GM23248 (cell line): ENCODE data around the gene ALK. TPM values are rescaled to one million over a fixed set of nuclear protein-coding genes. Genes with fewer than 3 reads are reported as not detected.

Experiments
- DNase-seq: peaks from one replicate; pipeline ENCODE4 v3.0.0-alpha.2; 2015
- H2AFZ ChIP-seq: fragments of 200-600 bp; sonication (generic); 2 replicates; pipeline ENCODE4 v1.6.1; 2016; ENCODE audit warnings: antibody characterized with exemption
- H3F3A ChIP-seq: fragments of 200-600 bp; sonication (generic); 2 replicates; pipeline ENCODE4 v1.6.1; 2016; ENCODE audit warnings: mild to moderate bottlenecking, antibody characterized with exemption, mixed run types; ENCODE audit not compliant: insufficient read depth
- H3K27ac ChIP-seq: fragments of 200-600 bp; sonication (generic); 2 replicates; pipeline ENCODE4 v1.5.1; 2016; ENCODE audit warnings: mild to moderate bottlenecking
- H3K27me3 ChIP-seq: fragments of 200-600 bp; sonication (generic); replicated peaks from 2 replicates; pipeline ENCODE4 v1.6.1; 2016; ENCODE audit warnings: mild to moderate bottlenecking; ENCODE audit not compliant: insufficient read depth
- H3K36me3 ChIP-seq: fragments of 200-600 bp; sonication (generic); 2 replicates; pipeline ENCODE4 v1.6.1; 2016; ENCODE audit warnings: low read depth, mild to moderate bottlenecking
- H3K4me1 ChIP-seq: fragments of 200-600 bp; sonication (generic); 2 replicates; pipeline ENCODE4 v1.6.1; 2016; ENCODE audit warnings: mild to moderate bottlenecking; ENCODE audit not compliant: insufficient read depth
- H3K4me2 ChIP-seq: fragments of 200-600 bp; sonication (generic); one replicate; pipeline ENCODE4 v1.6.1; 2016; ENCODE audit warnings: mild to moderate bottlenecking; ENCODE audit not compliant: unreplicated experiment
- H3K4me3 ChIP-seq: fragments of 200-600 bp; sonication (generic); 2 replicates; pipeline ENCODE4 v1.5.1; 2016; ENCODE audit warnings: mild to moderate bottlenecking
- H3K79me2 ChIP-seq: fragments of 200-600 bp; sonication (generic); 2 replicates; pipeline ENCODE4 v1.6.1; 2016; ENCODE audit warnings: mild to moderate bottlenecking; ENCODE audit not compliant: insufficient read depth
- H3K9ac ChIP-seq: fragments of 200-600 bp; sonication (generic); 2 replicates; pipeline ENCODE4 v1.6.1; 2016; ENCODE audit warnings: mild to moderate bottlenecking
- H3K9me2 ChIP-seq: fragments of 200-600 bp; sonication (generic); 2 replicates; pipeline ENCODE4 v1.6.1; 2016; ENCODE audit warnings: mixed run types, mild to moderate bottlenecking, moderate library complexity; ENCODE audit not compliant: insufficient read depth
- H3K9me3 ChIP-seq: fragments of 200-600 bp; sonication (generic); one replicate; pipeline ENCODE4 v1.6.1; 2017; ENCODE audit warnings: low read depth
- H4K20me1 ChIP-seq: fragments of 200-600 bp; sonication (generic); 2 replicates; pipeline ENCODE4 v1.6.0; 2016; ENCODE audit not compliant: insufficient read depth
- EZH2 ChIP-seq: fragments of 200-600 bp; sonication (generic); IDR thresholded peaks from 2 replicates; pipeline ENCODE4 v1.6.1; 2018; ENCODE audit warnings: antibody characterized with exemption, mild to moderate bottlenecking; ENCODE audit not compliant: insufficient read depth, poor library complexity, severe bottlenecking
- EZH2phosphoT487 ChIP-seq: fragments of 200-600 bp; sonication (generic); IDR thresholded peaks from 2 replicates; pipeline ENCODE4 v1.6.1; 2018; ENCODE audit warnings: antibody characterized with exemption, moderate library complexity, mild to moderate bottlenecking, low read depth; ENCODE audit not compliant: insufficient read depth
- WGBS, 2 experiments: methylation state at CpG; one replicate each; pipeline ENCODE4 v1.1.6; 2015 to 2017; ENCODE audit warnings: low lambda C conversion rate in 2 of 2, low coverage in 1 of 2; ENCODE audit errors: missing lambda C conversion rate in 2 of 2; 5-methylcytosine and 5-hydroxymethylcytosine counted together
- in situ Hi-C: fragments of 300-500 bp; cut with MboI; formaldehyde crosslinking; loops from 2 replicates; pipeline ENCODE4 v1.15.0; 2020
- polyA plus RNA-seq: library from polyadenylated mRNA; unstranded; fragments of >200 nt; fragmentation: Nextera tagmentation; extraction: Ambion mirVana; gene quantifications from 2 replicates; pipeline ENCODE4 v1.2.1, GENCODE V29; 2016
- total RNA-seq: library from RNA; depleted of rRNA; stranded (reverse); fragments of >200 nt; shearing (Covaris generic); gene quantifications from 2 replicates; pipeline ENCODE4 v1.2.3, GENCODE V29; 2014

ALK gene
- total and polyA plus RNA-seq, 2 experiments from 2014 or later, result under 0.01 to 0.05 TPM

GRCh38 chr2:29444150-29444549 is 477.2 kb downstream of the ALK start:
- TF ChIP-seq EZH2phosphoT487, result no peak
- no peak for TF ChIP-seq EZH2
- H3K36me3 ChIP-seq, result no peaks in the 10 kb centered on the region
- WGBS, 2 experiments, result 87 to 91% methylated on average over 3 of the region's 3 CpGs

GRCh38 chr2:29443627-29444026 is 477.8 kb downstream of the ALK start:
- no peak overlapping the region for H2AFZ ChIP-seq
- H3F3A ChIP-seq, result no peaks in the 10 kb centered on the region
- no peaks in the 10 kb centered on the region for H3K27me3 ChIP-seq
- H4K20me1 ChIP-seq, result no peaks in the 10 kb centered on the region
- no peaks in the 10 kb centered on the region for H3K9me3 ChIP-seq
- DNase-seq, result peak; percentile 63
- H3K9me2 ChIP-seq, result no peaks in the 10 kb centered on the region
- H3K27ac ChIP-seq, result no peak overlapping the region
- TF ChIP-seq EZH2phosphoT487 (no peak), EZH2 (no peak)
- in situ Hi-C loops, result no loop called here
- no peaks in the 10 kb centered on the region for H3K36me3 ChIP-seq
- no peaks in the 10 kb centered on the region for H3K79me2 ChIP-seq
- peaks cover 9% of the 10 kb centered on the region; the same call in 1 of the 2 replicates for H3K4me1 ChIP-seq
- no peak overlapping the region for H3K9ac ChIP-seq
- H3K4me2 ChIP-seq, result no peak overlapping the region
- no peak overlapping the region for H3K4me3 ChIP-seq
- 36 to 40% methylated on average over 4 of the region's 4 CpGs for WGBS, 2 experiments

More at GRCh38 chr2:29444150-29444549, 477.2 kb downstream of the ALK start:
- no peak overlapping the region for H3K4me3 ChIP-seq
- H3K9me3 ChIP-seq, result no peaks in the 10 kb centered on the region
- no peaks in the 10 kb centered on the region for H3K27me3 ChIP-seq
- H3K27ac ChIP-seq, result no peak overlapping the region
- no peak overlapping the region for H3K9ac ChIP-seq
- H3K4me2 ChIP-seq, result no peak overlapping the region
- H2AFZ ChIP-seq, result no peak overlapping the region
- no peaks in the 10 kb centered on the region for H3F3A ChIP-seq
- in situ Hi-C loops, result no loop called here
- H3K79me2 ChIP-seq, result no peaks in the 10 kb centered on the region
- no peak for DNase-seq
- peaks cover 9% of the 10 kb centered on the region; the same call in 1 of the 2 replicates for H3K4me1 ChIP-seq
- H4K20me1 ChIP-seq, result no peaks in the 10 kb centered on the region
- no peaks in the 10 kb centered on the region for H3K9me2 ChIP-seq

- H3K9me2 ChIP-seq, result no peaks in the 10 kb centered on the region
- no peaks in the 10 kb centered on the region for H4K20me1 ChIP-seq
- H3F3A ChIP-seq, result no peaks in the 10 kb centered on the region
- H3K36me3 ChIP-seq, result no peaks in the 10 kb centered on the region
- no peak overlapping the region for H3K9ac ChIP-seq
- H3K4me3 ChIP-seq, result no peak overlapping the region
- no peaks in the 10 kb centered on the region for H3K9me3 ChIP-seq
- no peak overlapping the region for H3K4me2 ChIP-seq
- H3K27ac ChIP-seq, result no peak overlapping the region
- DNase-seq, result no peak
- TF ChIP-seq EZH2phosphoT487 (no peak), EZH2 (no peak)
- no peaks in the 10 kb centered on the region for H3K27me3 ChIP-seq
- 63% methylated on average over 4 of the region's 4 CpGs for WGBS, 2 experiments
- no peaks in the 10 kb centered on the region for H3K79me2 ChIP-seq
- no peak overlapping the region for H2AFZ ChIP-seq
- in situ Hi-C loops, result no loop called here
- peaks cover 9% of the 10 kb centered on the region; the same call in 1 of the 2 replicates for H3K4me1 ChIP-seq
Measured at GRCh38 chr2:29443151-29443550, 478.2 kb downstream of the ALK start.

GRCh38 chr2:29440921-29441623 is 480.3 kb downstream of the ALK start:
- Histone ChIP-seq H3K27me3 (no peaks in the 10 kb centered on the region), H3F3A (no peaks in the 10 kb centered on the region), H3K4me3 (no peak overlapping the region), H4K20me1 (no peaks in the 10 kb centered on the region), H3K36me3 (no peaks in the 10 kb centered on the region), H3K9ac (no peak overlapping the region), H3K4me2 (no peak overlapping the region), H2AFZ (no peak overlapping the region), H3K79me2 (no peaks in the 10 kb centered on the region), H3K9me3 (no peaks in the 10 kb centered on the region), H3K9me2 (no peaks in the 10 kb centered on the region), H3K4me1 (0 out of 2 replicates have a peak, but pooled peaks cover 5% of the 10 kb centered on the region), H3K27ac (no peak overlapping the region)
- in situ Hi-C loops, result no loop called here
- no peak for TF ChIP-seq EZH2phosphoT487
- no peak for TF ChIP-seq EZH2
- WGBS, 2 experiments, result 40 to 45% methylated on average over 6 of the region's 6 CpGs
- no peak for DNase-seq
